Stimulated activated CD8-positive, alpha-beta memory T cell treated with anti-CD3 and anti-CD28 coated beads, Interleukin-12 subunit alpha, Interleukin-12 subunit beta, amount 100 ng/mL, for 24 hours (primary cell): ENCODE results near the gene ADAMTS1.

Experiments
- DNase-seq: peaks from one replicate; pipeline ENCODE4 v3.0.0-alpha.2; 2020; ENCODE audit errors: extremely low read depth

Gene ADAMTS1

DNA sequence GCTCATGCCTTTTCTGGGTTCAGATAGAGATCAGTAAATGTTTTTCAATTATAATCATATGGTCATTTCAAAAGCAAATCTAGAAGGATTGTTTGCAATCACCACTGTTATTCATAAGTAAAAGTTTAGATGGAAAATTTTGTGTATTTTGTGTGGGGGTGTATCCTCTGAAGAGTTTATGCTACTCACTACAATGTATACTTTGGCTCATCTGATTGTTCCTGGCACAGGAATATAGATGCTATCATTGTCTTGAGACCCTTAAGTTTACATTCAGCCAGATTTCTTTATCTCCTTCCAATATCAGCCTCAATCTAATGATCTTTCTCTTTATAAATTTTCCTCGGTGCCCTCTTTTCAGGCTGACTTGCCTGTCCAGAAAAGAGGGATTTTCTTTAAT, 33.0 kb downstream of the ADAMTS1 start:
- DNase-seq: no peak

DNA sequence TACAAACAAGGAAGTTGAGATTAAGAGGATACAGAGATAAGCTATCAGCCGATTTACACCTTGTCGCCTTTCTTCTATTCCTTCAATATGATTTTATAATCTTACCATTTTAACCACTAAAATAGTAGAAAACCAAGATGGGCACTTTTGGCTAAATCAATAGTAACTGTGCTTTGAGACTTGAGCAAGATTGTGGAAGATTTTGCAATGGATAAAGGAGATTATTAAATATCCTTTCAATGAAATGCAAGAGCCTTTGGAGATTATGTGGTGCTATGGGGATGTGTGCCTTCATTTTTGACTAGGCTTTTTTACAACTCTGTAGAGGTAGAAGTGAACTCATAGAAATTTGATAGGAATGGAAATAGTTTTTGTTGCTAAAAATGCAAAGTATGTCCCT, 33.7 kb downstream of the ADAMTS1 start:
- DNase-seq: no peak

DNA sequence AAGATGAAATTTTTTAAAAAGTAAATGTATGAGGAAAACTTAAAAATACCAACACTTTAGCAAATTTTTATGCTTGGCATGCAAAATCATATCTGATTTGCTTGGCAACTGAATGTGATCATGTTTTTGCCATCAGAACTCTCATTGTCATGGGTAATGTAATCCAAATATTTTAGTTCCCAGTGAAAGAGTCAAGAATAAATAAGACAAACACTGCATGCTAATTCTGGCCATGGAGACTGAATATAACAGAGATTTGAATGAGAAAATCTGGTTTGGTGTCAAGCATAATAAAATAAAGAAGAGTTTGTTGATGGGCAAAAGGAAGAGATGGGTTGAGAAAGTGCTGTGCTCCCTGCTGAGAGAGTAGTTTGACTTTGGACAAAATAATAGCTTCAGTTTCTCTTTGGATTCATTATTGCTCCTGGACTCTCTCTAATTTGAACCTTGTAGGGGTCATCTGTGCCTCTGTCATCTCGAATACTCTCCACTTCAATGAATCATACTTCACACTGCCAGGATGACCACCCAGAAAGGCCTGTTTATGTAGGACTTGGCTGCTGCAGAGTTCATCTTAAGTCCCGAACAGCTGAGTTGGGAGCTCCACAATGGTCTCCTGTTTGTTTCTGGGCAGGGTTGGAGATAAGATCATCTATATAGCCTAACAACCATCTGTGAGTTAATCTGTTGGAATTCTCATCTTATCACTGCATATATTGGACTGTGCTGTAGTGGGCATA, 34.4 kb downstream of the ADAMTS1 start:
- no peak for DNase-seq

DNA sequence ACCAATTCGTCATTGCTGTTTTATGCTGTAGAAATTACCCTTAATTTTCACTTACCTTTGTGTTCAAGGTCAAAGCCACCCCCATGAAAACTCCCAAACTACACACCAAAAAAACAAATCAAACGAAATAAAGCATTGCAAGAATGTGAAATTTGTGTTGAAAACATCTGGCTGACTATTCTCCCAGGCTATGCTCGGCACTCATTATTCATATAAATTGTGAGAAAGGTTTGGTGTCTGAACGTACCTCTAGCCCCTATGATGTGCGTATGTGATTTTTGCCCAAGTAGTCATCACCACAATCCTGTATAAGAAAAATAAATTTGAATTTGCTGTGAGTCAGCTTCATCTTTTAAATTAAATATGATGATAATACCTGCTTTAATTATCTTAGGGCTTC, 34.9 kb downstream of the ADAMTS1 start:
- DNase-seq: no peak

DNA sequence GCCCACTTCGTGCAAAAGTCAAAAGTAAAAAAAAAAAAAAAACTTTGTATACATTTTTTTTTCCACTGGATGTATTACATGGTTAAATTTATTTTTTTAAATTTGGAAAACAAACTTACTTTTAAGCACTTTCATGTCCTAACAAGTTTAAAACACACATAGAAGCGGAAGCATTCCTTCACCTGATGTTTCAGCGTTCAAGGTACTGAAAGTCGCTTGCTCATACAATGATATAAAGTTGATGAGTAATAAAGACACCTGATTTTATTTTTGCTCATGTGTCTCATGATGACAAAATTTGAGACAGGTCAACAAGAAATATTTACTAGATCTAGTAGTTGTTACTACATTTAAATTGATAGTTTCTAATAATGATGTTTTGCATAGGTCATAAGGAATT, 35.5 kb downstream of the ADAMTS1 start:
- DNase-seq: no peak

DNA sequence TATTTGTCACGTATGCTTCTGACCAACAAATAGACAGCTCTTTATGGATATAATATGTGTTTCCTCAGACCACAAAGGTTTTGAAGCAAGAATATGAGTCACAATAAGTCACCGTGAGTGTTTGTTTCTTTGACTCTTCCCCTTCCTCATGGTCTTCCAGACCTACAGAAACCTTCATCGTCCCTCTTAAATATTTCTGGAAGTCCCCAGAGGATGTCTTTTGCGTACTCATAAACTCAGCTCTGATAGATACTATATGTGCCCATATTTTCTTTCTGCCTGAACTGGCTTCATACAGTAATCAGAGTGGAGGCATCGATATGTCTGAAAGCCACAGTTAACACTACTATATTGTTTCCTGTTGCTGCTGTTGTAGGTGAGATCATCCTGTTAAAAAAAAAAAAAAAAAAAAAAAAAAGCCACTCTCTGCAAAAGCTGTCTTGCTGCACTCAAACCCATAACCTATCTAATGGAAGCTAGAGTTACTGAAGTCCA, 38.4 kb downstream of the ADAMTS1 start:
- no peak for DNase-seq

DNA sequence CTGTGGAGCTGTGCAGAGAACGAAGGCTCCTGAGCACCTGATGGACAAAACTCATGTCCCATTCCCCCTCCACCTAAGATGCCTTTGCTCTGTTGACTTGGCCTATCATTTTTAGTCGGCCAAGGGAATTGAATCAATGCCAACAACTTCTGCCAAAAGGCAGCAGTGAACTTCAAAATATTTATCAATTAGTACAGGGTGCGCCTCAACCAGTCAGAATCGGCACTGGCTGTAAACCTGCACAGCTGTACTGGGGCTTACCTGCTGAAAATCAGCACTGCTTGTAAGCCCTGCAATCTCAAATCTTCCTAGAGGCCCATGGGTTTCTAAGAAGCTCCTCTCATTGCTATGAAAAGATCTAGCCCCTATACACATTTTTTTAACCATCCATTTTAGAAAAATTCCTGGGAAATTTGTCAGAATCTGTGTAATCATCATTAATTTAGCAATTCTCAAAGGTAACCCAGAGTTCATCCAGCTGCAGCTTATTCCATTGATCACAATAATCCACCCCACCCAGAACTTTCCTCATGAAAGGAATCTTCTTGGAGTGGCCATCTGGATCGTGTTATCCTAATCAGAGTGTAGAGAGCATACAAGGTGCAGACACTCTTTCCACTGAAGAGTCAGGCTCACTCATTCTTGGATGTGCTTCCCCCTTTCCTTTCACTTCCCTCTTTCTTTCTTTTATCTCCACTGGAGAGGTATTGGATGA, 40.2 kb downstream of the ADAMTS1 start:
- no peak for DNase-seq

DNA sequence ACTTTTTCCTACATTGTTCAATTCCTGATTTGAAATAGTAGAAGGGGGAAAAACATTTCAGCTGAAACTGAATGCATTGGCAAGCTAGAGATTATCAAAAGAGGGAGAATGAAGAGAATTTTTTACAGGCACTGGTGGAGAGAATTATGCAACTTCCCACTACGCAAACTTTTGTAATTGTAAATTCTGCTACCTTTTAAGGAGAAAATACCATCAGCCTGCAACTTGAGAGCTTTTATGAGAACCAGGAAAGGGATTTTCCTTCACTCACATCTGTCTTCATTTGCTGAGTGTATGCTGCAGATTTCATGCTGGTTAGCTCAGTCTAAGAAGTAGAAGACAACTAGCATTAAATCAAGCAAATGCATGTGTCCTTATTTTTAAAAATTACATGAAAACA, 43.7 kb downstream of the ADAMTS1 start:
- DNase-seq: no peak

DNA sequence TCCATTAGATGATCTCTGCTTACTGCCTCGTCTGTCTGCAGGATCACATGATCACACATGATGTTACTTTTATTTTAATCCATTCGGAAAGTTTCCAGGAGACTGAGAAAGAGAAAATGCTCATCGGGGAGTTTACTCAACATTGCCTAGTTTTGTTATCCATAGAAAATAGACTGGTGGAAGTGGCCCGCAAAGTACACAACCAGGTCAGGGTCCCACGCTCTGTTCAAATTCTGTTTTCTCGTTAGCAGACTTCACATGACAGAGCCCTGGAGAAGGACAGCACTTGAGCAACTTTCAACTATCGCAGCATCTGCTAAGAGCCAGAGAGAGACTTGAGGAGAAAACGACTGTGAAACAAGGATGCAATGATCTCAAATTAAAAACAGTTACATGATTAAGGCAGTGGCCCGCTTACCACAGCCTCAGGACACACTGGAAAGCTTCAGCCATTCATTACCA, 44.2 kb downstream of the ADAMTS1 start:
- no peak for DNase-seq

DNA sequence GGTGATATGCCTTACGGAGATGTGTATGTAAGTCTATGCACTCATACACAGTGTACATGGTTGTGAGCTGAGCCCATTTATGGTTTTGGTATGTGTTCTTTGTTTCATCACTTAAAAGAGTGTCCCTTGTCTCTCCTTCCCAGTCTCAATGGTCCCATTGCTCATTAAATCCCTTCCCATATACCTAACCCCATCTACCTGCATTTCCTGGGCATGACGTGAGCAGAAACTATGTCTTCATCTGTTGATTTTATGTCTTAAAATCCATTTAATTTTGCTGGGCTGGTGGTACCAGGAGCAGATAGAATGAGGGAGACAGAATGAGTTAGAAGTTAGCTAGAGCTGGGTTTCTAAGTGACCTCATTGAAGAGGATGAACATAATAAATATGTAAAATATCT, 44.8 kb downstream of the ADAMTS1 start:
- no peak for DNase-seq

DNA sequence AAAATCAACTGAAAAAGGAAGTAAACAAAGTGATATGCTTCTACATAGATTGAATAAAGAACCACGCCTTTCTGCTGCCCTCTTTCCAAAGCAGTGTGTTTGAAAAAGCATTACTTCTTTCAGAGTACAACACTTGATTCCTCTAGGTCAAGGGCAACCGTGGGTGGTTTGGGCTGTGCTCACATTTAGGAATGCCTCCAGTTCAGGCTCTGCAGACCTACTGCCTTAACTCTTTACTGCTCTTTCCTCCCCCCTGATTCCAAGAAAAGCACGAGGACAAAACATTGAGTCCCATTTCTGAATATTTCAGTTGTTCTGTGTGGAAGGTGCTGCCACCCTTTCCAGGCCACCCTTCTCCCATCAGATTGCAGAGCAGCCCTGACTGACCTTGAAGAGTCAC, 45.2 kb downstream of the ADAMTS1 start:
- no peak for DNase-seq

DNA sequence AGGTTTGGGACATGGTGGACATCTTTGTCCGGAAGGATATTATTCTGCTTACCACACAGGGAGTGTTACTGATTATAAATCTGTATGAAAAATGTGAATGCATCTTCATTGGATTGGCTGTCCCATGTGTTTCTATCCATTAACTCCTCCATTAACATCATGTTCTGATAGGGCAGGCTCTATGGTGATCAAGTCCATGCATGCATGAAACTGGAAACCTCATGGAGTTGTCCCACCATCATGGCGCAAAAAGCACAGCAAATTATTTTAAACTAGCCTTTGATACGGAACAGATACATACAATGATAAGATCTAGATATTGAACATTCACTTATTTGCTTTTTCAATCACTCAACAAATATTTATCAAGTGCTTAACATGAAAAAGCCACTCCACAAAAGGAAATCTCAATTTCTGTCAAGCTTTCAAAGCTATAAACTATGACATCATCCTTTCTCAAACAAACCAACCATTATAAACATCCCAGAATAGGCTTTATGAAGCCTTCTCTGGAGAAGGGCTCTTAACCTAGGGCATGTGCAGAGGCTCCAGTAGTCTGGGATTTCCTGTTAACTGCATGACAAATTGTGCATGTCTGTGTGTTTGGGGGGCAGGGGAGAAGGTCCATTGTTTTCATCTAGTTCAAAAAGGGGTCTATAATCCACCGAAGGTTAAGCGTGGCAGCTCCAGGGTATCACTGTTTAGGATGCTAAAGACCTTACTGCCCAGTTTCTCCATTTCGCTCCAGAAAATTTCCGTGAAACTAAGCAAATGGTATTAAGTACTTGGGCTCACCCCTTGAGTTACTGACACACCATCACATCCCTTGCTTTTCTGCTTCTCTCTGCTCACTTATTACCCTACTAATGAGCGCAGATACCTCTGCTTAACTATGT, 46.1 kb downstream of the ADAMTS1 start:
- DNase-seq: no peak

DNA sequence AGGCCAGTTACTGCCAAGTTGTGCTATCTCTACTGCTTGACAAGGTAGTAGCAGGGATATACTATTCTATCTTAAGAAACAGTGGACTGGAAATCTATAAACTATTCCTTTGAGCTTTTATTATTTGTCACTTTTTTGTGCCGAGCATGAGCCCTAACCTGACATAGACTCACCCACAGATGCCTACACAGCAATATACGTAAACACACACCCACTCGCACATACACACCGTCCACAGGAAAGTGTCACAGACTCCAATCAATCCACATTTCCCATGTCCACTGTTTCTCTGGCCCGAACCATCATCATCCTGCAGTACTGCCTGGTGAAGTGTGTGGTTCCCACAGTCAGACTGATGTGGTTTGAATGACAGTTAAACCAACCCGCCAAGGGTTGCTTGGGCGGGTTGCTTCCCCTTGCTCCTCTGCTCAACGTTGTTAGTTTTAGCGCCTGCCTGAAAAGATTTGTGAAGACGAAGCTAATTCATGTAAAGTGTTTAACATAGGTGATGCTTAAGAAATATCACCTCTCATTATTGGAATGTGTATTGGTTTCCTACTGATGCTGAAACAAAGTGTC, 47.2 kb downstream of the ADAMTS1 start:
- no peak for DNase-seq

DNA sequence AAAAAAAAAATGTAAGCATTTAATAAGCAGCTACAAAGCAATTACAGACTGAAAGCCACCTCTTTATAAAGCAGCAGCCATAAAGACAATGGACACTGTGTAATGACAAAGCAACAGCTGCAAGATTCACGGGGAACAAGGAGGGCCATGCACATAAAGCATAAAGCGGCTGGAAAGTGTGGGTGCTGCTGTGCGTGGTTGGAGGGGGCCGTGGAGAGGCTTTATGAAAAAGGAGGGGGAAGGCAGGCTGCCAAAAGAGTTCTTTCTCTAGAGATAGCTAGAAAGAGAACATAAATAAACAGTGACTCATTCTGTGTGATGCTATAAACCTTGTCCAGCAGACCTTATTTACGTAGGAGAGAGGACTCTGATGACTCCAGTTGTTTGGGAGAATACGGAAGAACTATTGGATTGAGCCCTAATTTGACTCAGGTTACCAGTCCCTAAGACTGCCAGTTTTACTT, 49.3 kb downstream of the ADAMTS1 start:
- no peak for DNase-seq

DNA sequence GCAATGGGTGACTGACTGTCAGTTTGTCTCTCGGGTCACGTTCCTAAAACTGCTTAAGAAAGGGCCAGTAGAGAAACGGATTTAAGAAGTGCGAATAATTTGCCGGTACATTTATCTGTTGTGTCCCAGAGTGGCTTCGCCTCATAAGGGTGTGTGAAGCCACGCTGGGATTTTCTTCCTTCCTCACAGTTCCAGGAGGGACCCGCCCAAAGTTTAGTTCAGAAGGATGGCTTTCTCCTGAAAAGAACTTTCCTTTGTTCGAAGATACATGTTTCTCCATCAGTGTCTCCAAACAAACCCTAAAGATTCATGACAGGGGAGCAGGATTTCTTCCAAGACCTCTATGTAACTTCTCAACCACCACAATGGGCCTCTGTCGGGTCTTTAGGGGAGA, 49.8 kb downstream of the ADAMTS1 start:
- no peak for DNase-seq

DNA sequence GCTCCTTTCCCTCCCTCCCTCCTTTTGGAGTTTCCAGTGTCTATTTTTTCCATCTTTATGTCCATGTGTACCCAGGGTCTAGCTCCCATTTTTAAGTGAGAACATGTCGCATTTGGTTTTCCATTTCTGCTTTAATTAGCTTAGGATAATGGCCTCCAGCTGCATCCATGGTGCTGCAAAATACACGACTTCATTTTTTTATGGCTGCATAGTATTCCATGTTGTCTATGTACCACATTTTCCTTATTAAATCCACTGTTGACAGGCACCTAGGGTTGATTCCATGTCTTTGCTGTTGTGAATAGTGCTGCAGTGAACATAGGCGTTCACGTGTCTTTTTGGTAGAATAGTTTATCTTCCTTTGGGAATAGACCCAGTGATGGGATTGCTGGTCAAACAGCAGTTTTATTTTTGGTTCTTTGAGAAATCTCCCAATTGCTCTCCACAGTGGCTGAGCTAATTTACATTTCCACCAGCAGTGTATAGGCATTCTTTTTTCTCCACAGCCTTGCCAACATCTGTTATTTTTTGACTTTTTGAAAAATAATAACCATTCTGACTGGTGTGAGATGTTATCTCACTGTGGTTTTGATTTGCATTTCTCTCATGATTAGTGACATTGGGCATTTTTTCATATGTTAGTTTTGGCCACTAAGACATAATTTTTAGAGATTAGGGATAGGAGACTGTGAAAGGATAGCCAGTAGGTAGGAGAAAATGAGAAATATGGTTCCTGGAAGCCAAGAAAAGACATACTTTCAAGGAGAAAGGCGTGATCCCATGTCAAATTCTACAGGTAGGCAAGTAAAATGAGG, 50.4 kb downstream of the ADAMTS1 start:
- no peak for DNase-seq

DNA sequence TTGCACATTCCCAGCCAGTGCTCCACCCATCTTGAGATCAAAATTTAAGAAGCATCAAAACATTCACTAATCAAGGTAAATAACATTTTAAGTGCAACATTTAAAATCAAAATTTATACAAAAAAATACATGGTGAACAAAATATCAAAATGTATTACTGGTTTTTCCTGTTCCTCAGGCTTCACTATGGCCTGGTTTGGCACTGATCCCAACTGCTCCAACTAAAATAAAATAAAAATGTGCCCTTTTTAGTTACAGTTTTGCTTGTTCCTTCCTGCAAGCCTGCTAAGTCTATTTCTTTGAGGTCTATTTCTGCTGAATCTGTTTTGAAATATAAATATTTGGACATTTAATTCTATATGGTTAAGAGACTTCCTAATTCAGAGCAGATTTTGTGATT, 54.9 kb downstream of the ADAMTS1 start:
- no peak for DNase-seq

DNA sequence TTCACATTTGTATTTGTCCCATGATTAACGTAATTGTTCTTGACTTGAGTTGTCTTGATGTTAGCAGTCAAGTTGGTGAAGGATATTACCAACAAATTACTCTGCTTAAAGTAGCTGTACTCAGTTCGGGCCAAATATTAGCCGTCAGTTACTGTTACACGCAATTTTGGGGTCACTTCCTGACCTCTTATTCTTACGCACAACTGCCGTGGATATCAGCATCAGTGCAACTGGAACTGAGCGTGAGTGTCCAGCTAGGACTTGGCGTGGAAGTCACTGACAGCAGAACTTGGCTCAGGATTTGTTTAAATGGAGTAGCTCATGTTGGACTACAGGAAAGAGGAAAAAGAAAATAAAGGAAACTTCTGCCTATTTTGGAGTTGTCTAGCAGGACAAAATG, 56.4 kb downstream of the ADAMTS1 start:
- DNase-seq: no peak
